ENCODE results near the gene SATB1. TPM values are rescaled to one million over a fixed set of nuclear protein-coding genes. Genes with fewer than 3 reads are reported as not detected.

The SATB1 gene
- total RNA-seq, 1 experiment from 2014 or later, result 2.7 TPM

DNA sequence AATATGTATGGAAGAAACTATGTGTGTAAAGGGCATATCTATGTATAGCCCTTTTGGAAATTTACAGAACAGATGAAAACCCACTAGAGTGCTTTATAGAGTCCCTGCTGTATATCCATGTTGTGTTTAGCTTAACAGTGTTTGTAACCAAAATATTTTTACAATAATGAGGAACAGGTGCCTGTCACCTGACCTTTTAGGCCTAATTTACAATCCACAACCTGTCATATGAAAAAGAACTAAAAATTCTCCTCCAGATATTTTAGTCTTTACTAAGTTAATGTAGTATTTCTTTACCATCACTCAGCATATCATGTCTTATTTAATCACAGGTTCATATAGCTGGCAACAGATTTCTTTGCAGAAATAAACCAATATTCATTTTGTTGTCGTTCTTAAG is 16.4 kb upstream of the SATB1 start:
- Histone ChIP-seq H3K4me2 (ENCODE audit: low read length) (no peak overlapping the region), H3K9me3 (ENCODE audit: control insufficient read depth in 1 of 2, insufficient read depth in 1 of 2, low read depth in 1 of 2, low read length in 2 of 2) (no peaks in the 10 kb centered on the region), H3K9ac (ENCODE audit: low read length) (no peak overlapping the region), H3K4me3 (replicated peaks in 1 of 2; ENCODE audit: low read depth in 1 of 2, low read length in 2 of 2) (no peak overlapping the region), H3K79me2 (ENCODE audit: insufficient read depth, low read length) (no peaks in the 10 kb centered on the region), H3K36me3 (ENCODE audit: control insufficient read depth in 1 of 2, insufficient read depth in 2 of 2, low read length in 2 of 2) (no peaks in the 10 kb centered on the region), H3K9me2 (ENCODE audit: insufficient read depth) (no peaks in the 10 kb centered on the region), H3K4me1 (ENCODE audit: control insufficient read depth in 1 of 2, insufficient read depth in 2 of 2, low read length in 2 of 2) (peaks cover 0 to 10% of the 10 kb centered on the region in 2 experiments; a peak in 2 of 4 replicates), H4K20me1 (ENCODE audit: insufficient read depth) (no peaks in the 10 kb centered on the region), H3K27me3 (ENCODE audit: insufficient read depth, low read length) (peaks cover 48% of the 10 kb centered on the region), H3K27ac (ENCODE audit: low read depth, low read length) (no peak overlapping the region), H2AFZ (ENCODE audit: low read depth, low read length, poor library complexity, severe bottlenecking) (no peak overlapping the region)
- RAD21 ChIA-PET (ENCODE audit: low non-redundant PET in 1 of 2, low total read pairs in 2 of 2, uncharacterized antibody in 2 of 2, unreplicated experiment in 2 of 2), result no interaction called here
- CTCF ChIA-PET, result interaction anchor here (1.1 kb wide), 1 partner anchor 547 kb away, joined by 3 read pairs; no protein-coding TSS in a partner anchor
- no TSS peak for BruUV-seq (replicated peaks)
- no peak for DNase-seq (ENCODE audit: low read depth, low spot score)
- intact Hi-C loops (cut with micrococcal nuclease), result no loop called here
- ATAC-seq, result no peak
- POLR2A ChIA-PET, result no interaction called here
- TF ChIP-seq, protein P1, sequence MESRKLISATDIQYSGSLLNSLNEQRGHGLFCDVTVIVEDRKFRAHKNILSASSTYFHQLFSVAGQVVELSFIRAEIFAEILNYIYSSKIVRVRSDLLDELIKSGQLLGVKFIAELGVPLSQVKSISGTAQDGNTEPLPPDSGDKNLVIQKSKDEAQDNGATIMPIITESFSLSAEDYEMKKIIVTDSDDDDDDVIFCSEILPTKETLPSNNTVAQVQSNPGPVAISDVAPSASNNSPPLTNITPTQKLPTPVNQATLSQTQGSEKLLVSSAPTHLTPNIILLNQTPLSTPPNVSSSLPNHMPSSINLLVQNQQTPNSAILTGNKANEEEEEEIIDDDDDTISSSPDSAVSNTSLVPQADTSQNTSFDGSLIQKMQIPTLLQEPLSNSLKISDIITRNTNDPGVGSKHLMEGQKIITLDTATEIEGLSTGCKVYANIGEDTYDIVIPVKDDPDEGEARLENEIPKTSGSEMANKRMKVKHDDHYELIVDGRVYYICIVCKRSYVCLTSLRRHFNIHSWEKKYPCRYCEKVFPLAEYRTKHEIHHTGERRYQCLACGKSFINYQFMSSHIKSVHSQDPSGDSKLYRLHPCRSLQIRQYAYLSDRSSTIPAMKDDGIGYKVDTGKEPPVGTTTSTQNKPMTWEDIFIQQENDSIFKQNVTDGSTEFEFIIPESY (IDR thresholded peaks at IDR 0.05; ENCODE audit: extremely low read depth, insufficient replicate concordance, low read length), result no peak
- TF ChIP-seq EZH2 (IDR thresholded peaks at IDR 0.05), result no peak
- no peak for TF ChIP-seq SRF (IDR thresholded peaks at IDR 0.05; ENCODE audit: low read depth)
- TF ChIP-seq, protein P2, sequence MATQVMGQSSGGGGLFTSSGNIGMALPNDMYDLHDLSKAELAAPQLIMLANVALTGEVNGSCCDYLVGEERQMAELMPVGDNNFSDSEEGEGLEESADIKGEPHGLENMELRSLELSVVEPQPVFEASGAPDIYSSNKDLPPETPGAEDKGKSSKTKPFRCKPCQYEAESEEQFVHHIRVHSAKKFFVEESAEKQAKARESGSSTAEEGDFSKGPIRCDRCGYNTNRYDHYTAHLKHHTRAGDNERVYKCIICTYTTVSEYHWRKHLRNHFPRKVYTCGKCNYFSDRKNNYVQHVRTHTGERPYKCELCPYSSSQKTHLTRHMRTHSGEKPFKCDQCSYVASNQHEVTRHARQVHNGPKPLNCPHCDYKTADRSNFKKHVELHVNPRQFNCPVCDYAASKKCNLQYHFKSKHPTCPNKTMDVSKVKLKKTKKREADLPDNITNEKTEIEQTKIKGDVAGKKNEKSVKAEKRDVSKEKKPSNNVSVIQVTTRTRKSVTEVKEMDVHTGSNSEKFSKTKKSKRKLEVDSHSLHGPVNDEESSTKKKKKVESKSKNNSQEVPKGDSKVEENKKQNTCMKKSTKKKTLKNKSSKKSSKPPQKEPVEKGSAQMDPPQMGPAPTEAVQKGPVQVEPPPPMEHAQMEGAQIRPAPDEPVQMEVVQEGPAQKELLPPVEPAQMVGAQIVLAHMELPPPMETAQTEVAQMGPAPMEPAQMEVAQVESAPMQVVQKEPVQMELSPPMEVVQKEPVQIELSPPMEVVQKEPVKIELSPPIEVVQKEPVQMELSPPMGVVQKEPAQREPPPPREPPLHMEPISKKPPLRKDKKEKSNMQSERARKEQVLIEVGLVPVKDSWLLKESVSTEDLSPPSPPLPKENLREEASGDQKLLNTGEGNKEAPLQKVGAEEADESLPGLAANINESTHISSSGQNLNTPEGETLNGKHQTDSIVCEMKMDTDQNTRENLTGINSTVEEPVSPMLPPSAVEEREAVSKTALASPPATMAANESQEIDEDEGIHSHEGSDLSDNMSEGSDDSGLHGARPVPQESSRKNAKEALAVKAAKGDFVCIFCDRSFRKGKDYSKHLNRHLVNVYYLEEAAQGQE (IDR thresholded peaks at IDR 0.05; ENCODE audit: low read depth), result no peak
- TF ChIP-seq JUND (IDR thresholded peaks at IDR 0.05), result no peak
- TF ChIP-seq EGR1 (IDR thresholded peaks at IDR 0.05; ENCODE audit: low read depth), result no peak
- no peak for TF ChIP-seq ELF1 (IDR thresholded peaks at IDR 0.05; ENCODE audit: borderline replicate concordance, low read depth)
- TF ChIP-seq YY1 (IDR thresholded peaks at IDR 0.05; ENCODE audit: extremely low read depth, insufficient replicate concordance, low read depth, low read length), result no peak
- TF ChIP-seq, protein P3, sequence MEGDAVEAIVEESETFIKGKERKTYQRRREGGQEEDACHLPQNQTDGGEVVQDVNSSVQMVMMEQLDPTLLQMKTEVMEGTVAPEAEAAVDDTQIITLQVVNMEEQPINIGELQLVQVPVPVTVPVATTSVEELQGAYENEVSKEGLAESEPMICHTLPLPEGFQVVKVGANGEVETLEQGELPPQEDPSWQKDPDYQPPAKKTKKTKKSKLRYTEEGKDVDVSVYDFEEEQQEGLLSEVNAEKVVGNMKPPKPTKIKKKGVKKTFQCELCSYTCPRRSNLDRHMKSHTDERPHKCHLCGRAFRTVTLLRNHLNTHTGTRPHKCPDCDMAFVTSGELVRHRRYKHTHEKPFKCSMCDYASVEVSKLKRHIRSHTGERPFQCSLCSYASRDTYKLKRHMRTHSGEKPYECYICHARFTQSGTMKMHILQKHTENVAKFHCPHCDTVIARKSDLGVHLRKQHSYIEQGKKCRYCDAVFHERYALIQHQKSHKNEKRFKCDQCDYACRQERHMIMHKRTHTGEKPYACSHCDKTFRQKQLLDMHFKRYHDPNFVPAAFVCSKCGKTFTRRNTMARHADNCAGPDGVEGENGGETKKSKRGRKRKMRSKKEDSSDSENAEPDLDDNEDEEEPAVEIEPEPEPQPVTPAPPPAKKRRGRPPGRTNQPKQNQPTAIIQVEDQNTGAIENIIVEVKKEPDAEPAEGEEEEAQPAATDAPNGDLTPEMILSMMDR (IDR thresholded peaks at IDR 0.05 in 2 of 3, conservative IDR thresholded peaks at IDR 0.05 in 1 of 3; ENCODE audit: borderline replicate concordance in 1 of 3, insufficient read depth in 1 of 3, low read depth in 2 of 3, low read length in 2 of 3), result no peak
- no peak for TF ChIP-seq POLR2AphosphoS5 (IDR thresholded peaks at IDR 0.05; ENCODE audit: low read depth, low read length)
- TF ChIP-seq FOSL1 (IDR thresholded peaks at IDR 0.05; ENCODE audit: low read depth), result no peak
- no peak for TF ChIP-seq SIN3A (IDR thresholded peaks at IDR 0.05; ENCODE audit: low read depth)
- TF ChIP-seq TCF7L2 (IDR thresholded peaks at IDR 0.05; ENCODE audit: borderline replicate concordance, extremely low read depth, insufficient read depth, insufficient read length), result no peak
- TF ChIP-seq, protein P4, sequence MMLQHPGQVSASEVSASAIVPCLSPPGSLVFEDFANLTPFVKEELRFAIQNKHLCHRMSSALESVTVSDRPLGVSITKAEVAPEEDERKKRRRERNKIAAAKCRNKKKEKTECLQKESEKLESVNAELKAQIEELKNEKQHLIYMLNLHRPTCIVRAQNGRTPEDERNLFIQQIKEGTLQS (IDR thresholded peaks at IDR 0.05), result no peak
- no peak for TF ChIP-seq RAD21 (IDR thresholded peaks at IDR 0.05; ENCODE audit: low read depth)
